C1 segment of cervical spinal cord (tissue), 14 donors: ENCODE results near the gene ISM1.

Source experiments
- DNase-seq, 14 donors: peaks; one replicate each; lab custom pipeline; 2025; lab: John Stamatoyannopoulos, UW

The ISM1 gene

DNA sequence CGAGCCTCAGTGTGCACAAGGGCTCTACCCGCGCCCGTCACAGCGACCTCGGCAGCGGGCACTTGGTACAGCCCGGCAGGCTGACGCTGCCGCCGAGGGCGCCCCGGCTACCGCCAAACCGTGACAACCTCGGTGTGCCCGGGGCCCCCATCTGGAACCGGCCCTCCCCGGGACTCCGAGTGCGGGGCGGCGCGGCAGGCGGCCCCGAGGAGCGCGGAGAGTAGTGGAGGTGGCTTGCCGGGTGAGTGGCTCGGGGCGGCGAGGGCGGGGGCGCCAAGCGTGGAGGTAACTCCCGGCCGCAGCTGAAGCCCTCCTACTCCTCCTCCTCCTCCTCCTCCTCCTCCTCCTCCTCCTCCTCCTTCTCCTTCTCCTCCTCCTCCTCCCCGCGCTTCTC lies at the start of gene ISM1:
TSS of gene ISM1 (plus strand) at position 371 of the 394 bp plus-strand sequence. CDS start 503 bp downstream, outside the sequence.
- no peak for DNase-seq

DNA sequence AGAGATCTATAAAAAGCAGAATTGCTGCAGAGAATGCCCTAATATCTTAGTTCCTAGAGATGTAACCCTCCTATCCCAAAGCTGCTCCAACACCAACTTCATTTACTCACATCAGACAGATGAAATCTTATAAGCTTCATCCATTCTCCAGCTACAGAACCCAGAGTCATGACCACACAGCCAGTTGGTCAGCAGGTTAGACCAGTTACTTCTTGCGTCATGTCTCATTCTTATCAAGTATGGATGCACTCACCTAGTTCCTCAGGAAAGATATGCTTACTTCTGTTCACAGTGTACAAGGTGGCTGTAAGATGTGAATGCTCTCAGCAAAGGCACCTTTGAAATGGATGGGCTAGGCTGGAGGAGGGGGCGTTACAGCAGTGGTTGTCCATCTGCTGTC lies 47.9 kb upstream of the ISM1 start:
- DNase-seq, result no peak

DNA sequence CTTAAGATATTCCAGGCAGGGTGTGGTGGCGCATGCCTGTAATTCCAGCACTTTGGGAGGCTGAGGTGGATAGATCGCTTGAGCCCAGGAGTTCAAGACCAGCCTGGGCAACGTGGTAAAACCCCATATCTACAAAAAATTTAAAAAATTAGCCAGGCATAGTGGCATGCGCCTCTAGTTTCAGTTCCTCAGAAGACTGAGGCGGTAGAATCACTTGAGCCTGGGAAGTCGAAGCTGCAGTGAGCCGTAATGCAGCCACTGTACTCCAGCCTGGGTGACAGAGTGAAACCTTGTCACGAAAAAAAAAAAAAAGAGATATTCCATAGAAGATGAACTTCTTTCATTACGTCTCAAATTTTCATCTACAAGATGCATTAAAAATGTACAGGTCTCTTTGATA lies 46.7 kb upstream of the ISM1 start:
- DNase-seq, result no peak

DNA sequence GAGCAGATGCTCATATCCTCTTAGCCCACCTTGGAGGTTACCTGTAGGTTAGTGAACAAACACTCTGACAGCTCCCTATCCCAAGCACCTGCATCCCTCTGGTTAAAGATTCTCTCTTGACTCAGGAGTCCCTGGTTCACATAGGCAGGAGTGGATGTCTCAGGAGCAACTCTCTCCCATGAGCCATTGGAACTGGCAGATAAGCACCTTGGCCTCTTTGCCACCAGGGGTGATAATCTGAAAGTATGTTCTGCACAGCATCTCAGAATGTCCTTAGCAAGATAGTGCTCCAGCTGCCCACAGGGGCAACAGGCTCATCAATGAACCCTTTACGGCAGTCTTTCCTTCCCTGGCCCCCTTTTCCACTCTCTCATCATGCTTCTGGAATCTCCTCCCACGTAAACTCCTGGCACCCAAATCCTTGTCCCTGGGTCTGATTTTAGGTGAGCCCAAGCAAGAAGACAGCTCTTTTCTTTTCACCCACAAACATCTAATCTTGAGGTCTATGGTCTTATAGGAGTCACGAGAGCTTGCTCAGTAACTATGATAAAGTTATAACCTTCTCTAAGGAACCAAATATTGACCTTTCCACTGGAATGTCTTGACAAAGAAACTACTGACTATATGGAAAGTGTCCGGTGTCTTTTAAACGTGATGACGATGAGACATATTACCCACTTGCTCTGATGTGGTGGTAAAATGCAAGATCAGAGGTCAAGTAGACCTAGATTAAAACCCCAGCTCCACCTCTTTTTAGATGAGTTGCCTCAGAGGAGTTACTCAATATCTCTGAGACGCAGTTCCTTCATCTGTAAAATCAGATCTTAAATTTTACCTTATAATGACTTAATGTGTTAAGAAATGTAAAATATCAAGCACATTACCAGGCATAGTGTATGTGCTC lies 39.8 kb upstream of the ISM1 start:
- DNase-seq, result no peak

GRCh38 chr20:13183005-13183404 lies 38.1 kb upstream of the ISM1 start:
- no peak for DNase-seq

DNA sequence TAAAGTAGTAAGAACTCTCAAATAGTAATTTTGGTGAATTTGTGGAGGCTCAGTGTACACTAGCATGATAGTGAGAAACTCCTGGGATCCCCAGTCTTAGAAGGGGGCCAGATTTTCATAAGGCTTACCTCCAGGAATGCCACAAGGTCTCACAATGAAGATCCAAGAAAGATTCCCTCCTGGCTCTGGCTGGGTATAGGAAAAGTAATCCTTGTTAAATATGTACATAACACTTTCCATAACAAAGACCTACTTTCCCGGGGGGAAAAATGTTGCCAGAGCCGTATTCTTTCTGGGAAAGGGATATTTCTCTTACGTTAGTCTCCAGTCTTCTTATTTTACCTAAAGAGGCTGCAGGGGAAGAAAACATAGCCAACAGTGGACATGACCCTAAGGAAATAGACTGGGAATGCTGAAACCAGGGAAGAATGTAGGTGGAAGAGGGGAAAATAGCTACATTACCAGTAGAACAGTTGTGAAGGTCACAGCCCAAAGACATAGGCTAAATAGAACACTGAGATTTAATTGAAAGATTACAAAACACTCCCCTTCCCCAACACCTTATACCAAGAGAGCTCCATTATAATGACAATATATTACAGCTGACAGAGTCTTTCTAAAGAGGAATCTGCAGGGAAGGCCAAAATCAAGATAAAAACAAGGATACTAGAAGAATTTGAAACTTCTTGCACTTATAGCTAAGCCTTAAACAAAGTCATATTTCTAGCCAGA lies 34.9 kb upstream of the ISM1 start:
- DNase-seq, result no peak

DNA sequence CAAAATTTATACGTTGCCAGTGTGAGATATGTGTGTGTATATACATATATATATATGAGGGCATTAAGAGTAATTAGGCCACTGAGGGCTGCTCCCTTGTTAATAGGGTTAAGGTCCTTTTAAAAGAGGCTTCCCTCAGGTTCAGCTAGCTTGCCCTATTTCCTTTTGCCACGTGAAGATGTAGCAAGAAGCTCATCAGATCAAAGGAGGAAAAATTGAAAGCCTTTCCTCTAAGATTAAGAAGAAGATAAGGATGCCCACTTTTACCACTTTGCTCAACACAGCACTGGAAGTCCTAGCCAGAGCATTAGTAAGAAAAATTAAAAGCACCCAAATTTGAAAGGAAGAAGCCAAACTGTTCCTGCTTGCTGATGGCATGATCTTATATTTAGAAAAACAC lies 33.2 kb upstream of the ISM1 start:
- no peak for DNase-seq

DNA sequence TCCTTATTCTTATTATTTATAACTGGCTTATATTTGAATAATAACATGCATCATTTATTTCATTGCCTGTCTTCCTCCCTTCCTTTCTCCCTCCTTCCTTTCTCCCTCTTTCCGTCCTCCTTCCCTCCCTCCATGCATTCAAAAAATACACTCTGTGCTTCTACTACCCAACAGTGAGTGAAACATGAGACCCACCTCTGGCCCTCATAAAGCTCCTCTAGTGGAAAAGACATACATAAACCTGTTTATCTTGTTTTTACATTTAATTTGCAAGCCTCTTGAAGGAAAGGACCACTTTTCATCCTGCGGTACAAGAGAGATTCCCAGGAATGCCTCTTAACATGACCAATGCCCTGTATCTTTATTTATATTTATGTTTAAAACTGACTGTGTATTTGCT lies 21.8 kb upstream of the ISM1 start:
- DNase-seq, result no peak

GRCh38 chr20:13200767-13201500 lies 20.1 kb upstream of the ISM1 start:
- no peak for DNase-seq

DNA sequence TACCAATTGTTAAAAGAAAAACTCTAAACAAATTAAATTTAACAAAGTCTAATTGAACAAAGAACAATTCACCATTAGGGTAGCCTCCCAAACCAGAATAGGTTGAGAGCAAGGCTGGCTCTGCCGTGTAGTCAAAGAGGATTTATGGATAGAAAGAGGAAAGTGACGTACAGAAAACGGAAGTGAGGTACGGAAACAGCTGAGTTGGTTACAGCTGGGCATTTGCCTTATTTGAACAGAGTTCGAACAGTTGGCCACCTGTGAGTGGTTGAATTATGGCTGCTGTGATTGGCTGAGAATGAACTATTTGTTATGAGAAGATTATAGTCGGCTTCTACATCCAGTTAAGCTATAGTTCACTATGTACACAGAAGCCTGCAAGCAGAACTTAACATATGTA lies 18.5 kb upstream of the ISM1 start:
- DNase-seq, result no peak

- DNase-seq, result no peak
Observed at GRCh38 chr20:13205425-13205824, 15.6 kb upstream of the ISM1 start.

DNA sequence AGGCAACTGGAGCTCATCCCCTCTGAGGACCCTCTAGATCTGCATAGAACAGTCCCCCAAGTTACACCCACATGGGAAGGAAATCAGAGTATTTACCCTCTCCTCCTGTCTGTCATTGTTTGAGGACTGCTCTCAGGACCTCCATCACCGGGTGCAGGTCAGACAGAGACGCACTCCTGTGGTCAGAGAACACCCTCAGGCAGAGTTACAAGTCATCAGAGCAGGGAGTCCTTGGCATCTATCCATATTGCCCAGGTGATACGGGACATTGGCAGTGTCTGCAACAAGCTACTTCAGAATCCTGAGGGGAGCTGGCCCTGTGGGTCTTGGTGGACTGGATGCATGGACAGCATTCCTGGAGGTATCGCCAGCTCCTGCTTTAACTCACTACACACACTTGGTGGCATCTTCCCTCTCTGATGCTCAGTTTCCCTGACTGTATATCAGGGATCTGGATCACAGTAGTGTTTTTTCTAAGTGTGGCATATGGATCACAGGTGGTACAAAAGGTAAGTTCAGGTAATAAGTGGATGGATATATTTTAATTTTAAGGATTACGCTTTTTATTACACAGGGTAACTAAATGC lies 15.1 kb upstream of the ISM1 start:
- DNase-seq, result no peak

DNA sequence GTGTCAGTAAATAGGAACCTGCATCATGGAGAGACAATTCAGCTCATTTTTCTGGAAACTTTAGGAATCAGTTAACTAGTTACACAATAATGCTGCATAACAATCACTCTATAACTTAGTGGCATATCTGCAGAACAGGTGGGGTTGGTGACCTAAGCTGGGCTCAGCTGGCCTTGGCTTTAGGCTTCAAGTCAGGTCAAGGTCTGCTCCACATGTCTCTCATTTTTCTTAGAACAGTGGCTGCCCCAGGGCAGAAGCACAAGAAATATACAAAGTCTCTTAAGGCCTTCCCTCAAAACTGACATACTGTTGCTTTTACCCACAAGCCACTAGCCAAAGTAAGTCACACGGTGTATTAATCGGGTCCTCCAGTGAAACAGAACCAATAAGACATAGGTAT lies 14.1 kb upstream of the ISM1 start:
- no peak for DNase-seq

DNA sequence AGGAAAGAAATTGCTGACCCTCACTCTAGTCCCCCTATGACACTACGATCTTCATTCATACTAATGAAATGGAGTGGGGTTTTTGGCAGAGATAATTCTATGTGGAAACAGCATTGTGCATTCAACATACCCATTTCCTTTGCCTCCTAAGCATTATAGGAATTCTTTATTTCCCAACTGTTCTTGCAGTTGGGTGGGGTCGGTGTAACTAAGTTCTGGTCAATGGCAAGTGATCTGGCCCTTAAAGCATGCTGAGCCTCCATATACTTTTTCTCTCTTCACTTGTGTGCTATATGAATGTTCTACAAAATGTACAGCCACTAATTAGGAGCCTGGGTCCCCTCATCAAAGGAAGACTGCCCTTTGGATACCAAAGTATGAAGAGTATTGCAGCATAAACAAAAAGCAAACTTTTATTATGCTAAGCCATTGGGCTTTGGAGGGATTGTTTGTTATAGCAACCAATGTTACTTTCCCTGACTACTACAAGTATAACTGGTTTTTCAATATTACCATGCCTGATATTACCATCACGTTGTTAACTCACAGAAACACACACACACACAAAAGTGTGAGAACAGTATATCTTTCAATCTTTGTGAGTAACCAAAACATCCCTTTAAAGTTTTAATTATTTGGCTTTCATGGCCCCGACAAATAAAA lies 9.0 kb upstream of the ISM1 start:
- DNase-seq, result no peak

DNA sequence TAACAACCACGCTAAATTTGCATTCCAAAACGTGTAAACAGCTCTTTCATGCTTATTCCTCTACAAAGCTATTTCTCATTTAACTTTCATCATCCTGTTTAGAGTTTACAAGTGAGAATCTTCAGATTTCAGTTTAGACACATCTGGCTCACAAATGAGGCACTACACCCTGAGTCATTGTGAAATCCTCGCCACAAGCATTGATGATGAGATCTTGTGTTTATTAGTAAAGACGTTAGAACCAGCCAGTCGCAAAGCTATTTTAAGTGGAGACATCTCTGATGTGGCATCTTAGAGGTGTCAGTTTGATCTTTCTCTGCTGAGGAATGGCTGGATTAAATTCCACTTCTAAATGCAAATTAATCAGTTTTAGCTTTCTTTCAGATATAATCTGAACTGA lies 8.3 kb upstream of the ISM1 start:
- DNase-seq, result no peak

DNA sequence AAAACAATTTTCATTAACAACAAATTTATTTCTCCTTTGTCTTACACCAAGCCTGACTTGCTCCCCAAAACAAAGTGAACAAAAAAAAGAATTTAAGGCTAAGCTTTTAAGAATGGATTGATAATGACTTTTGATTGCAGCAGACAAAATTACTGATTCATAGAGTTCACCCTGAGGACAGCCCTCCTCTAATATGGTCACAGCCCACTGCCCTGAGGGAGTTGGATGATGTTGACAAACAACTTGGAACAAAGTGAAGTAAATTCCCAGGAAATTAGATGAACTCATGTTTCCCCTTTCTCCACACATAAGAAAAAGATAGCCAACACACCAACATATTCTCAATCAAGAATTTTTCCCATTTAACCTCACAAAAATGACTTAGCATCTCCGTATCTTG lies 7.7 kb upstream of the ISM1 start:
- DNase-seq, result no peak

DNA sequence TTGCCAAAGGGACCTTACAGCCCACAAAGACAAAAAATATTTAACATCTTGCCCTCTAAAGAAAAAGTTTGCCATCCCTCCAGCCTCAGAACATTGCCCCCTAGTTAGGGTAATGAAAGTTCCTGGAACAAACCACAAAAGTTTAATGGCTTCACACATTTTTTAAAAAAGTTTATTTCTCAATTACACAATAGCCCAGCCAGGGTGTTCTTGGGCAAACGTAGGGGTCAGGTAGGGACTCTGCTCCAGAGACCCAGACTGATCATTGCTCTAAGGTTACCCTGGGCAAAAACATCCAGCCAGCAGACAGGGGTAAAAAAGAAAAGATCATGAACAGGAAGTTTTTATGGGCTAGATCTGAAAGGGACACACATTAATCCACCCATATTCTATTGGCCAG lies 4.5 kb upstream of the ISM1 start:
- DNase-seq, result no peak

- no peak for DNase-seq
Observed at GRCh38 chr20:13219327-13220193, 1.5 kb upstream of the ISM1 start.

- peak in 1 of 14 donors; percentile 3 for DNase-seq
Observed at GRCh38 chr20:13220194-13220903, 725 bp upstream of the ISM1 start.

DNA sequence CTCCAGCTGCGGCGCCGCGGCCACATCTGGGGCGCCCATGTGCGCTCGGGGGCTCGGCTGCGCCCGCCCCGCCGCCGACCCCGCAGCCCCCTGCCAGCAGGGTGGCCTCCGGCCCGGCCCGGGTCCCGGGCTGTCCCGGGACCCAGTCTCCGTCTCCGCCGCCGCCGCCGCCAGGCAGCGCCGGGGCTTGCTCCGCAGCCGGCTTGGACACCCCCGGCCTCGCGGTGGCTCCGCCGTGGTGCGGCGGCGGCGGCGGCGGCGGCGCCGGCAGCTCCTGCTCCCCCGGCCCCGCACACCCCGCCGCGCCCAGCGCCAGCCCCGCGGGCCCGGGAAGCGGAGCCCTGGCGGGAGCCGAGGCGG lies 219 bp downstream of the ISM1 start:
- no peak for DNase-seq
